Osteoblast (primary cell): ENCODE data around the gene PRSS48. TPM values are rescaled to one million over a fixed set of nuclear protein-coding genes. Genes with fewer than 3 reads are reported as not detected.
"Not testable (repeated sequence)": the region's sequence is repeated elsewhere in the genome, so short reads cannot be mapped to it uniquely, and the experiment has no call there.

Experiments used
- DNase-seq: peaks from one replicate; pipeline ENCODE4 v3.0.0; 2011; ENCODE audit warnings: low spot score, mixed read lengths; ENCODE audit not compliant: insufficient read length; ENCODE audit errors: missing footprints
- H2AFZ ChIP-seq: 2 replicates; pipeline ENCODE4 v1.6.0; 2011; ENCODE audit warnings: mild to moderate bottlenecking, low read length
- H3K27ac ChIP-seq: 2 replicates; pipeline ENCODE4 v1.5.1; 2011; ENCODE audit warnings: mild to moderate bottlenecking, low read depth, low read length, moderate library complexity
- H3K27me3 ChIP-seq: 2 replicates; pipeline ENCODE4 v1.6.0; 2012; ENCODE audit warnings: mild to moderate bottlenecking, control low read depth, inconsistent platforms, low read length, moderate library complexity; ENCODE audit not compliant: insufficient read depth
- H3K36me3 ChIP-seq: 2 replicates; pipeline ENCODE4 v1.5.1; 2011; ENCODE audit warnings: mild to moderate bottlenecking, low read length, control low read depth, moderate library complexity; ENCODE audit not compliant: insufficient read depth
- H3K4me1 ChIP-seq: 2 replicates; pipeline ENCODE4 v1.5.1; 2011; ENCODE audit warnings: mild to moderate bottlenecking, low read length, control low read depth, moderate library complexity; ENCODE audit not compliant: insufficient read depth
- H3K4me2 ChIP-seq: 2 replicates; pipeline ENCODE4 v1.6.0; 2011; ENCODE audit warnings: mild to moderate bottlenecking, low read length; ENCODE audit not compliant: insufficient read depth
- H3K4me3 ChIP-seq: fragments of 200-600 bp; sonication (generic); 3 replicates; pipeline ENCODE4 v1.5.1; 2012; ENCODE audit warnings: mild to moderate bottlenecking, low read length, inconsistent platforms; ENCODE audit not compliant: insufficient read depth
- H3K79me2 ChIP-seq: 2 replicates; pipeline ENCODE4 v1.6.0; 2012; ENCODE audit warnings: mild to moderate bottlenecking, low read length, control low read depth, inconsistent platforms; ENCODE audit not compliant: insufficient read depth
- H3K9me3 ChIP-seq: 2 replicates; pipeline ENCODE4 v1.5.1; 2011; ENCODE audit warnings: low read depth, low read length, control low read depth
- H4K20me1 ChIP-seq: 2 replicates; pipeline ENCODE4 v1.6.0; 2012; ENCODE audit warnings: mild to moderate bottlenecking, low read length, control low read depth; ENCODE audit not compliant: insufficient read depth
- total RNA-seq: library from RNA; depleted of rRNA; stranded (reverse); fragments of >200 nt; gene quantifications from 2 replicates; pipeline ENCODE4 v1.2.3, GENCODE V29; 2012
- TF ChIP-seq, protein P1 (sequence below): IDR thresholded peaks from 2 replicates; pipeline ENCODE4 v1.5.1; 2011; ENCODE audit warnings: mild to moderate bottlenecking, low read depth, low read length, moderate library complexity; ENCODE audit errors: extremely low read depth

Gene PRSS48
- total RNA-seq, 1 donor, result not detected

DNA sequence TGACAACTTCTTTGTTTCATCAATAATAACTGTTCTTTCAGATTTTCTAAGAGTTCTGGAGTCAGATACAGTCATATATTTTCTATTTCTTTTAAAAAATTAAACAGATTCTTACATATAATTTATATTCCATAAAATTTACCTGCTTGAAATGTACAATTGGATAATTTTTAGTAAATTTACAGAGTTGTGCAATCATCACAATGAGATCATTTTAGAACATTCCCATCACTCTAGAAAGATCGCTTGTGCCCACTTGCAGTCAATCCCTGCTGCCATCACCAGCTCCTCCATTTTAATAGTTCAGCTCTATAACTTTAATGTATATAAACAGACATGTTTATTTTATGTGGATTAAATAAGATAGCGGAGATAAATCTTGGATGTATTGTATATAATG, 29.6 kb upstream of the PRSS48 start:
- no peaks in the 10 kb centered on the region for H3K36me3 ChIP-seq
- TF ChIP-seq, protein P1, sequence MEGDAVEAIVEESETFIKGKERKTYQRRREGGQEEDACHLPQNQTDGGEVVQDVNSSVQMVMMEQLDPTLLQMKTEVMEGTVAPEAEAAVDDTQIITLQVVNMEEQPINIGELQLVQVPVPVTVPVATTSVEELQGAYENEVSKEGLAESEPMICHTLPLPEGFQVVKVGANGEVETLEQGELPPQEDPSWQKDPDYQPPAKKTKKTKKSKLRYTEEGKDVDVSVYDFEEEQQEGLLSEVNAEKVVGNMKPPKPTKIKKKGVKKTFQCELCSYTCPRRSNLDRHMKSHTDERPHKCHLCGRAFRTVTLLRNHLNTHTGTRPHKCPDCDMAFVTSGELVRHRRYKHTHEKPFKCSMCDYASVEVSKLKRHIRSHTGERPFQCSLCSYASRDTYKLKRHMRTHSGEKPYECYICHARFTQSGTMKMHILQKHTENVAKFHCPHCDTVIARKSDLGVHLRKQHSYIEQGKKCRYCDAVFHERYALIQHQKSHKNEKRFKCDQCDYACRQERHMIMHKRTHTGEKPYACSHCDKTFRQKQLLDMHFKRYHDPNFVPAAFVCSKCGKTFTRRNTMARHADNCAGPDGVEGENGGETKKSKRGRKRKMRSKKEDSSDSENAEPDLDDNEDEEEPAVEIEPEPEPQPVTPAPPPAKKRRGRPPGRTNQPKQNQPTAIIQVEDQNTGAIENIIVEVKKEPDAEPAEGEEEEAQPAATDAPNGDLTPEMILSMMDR, result no peak

DNA sequence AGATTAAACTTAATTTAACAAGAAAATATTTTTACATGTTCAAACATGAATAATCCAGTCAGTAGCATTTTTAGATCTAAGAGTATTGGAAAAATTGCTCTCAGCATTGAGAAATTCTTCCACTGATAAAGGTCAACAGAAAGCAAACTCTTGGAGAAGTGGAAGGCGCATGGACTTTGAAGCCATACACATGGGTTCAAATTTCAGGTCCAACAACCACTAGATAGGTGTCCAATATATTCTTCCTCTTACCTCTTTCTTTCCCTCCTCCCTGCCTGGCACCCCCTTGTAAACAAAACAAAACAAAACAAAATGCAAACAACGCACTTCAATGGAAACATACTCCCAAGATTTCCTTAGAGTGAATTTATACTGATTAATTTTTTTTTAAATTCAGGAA, 28.4 kb upstream of the PRSS48 start:
- H2AFZ ChIP-seq, result no peak overlapping the region
- no peaks in the 10 kb centered on the region for H3K4me1 ChIP-seq
- H3K4me3 ChIP-seq, result no peak overlapping the region
- H3K27me3 ChIP-seq, result no peaks in the 10 kb centered on the region
- DNase-seq, result no peak
- H3K36me3 ChIP-seq, result no peaks in the 10 kb centered on the region
- H4K20me1 ChIP-seq, result no peaks in the 10 kb centered on the region
- H3K79me2 ChIP-seq, result no peaks in the 10 kb centered on the region
- no peak overlapping the region for H3K4me2 ChIP-seq
- TF ChIP-seq, protein P1, result no peak
- no peaks in the 10 kb centered on the region for H3K9me3 ChIP-seq
- no peak overlapping the region for H3K27ac ChIP-seq

More for the DNA sequence above, 29.6 kb upstream of the PRSS48 start:
- Histone ChIP-seq H3K4me3 (no peak overlapping the region), H3K4me2 (no peak overlapping the region), H3K27ac (no peak overlapping the region), H3K27me3 (no peaks in the 10 kb centered on the region), H3K79me2 (no peaks in the 10 kb centered on the region), H3K4me1 (no peaks in the 10 kb centered on the region), H2AFZ (no peak overlapping the region), H4K20me1 (no peaks in the 10 kb centered on the region), H3K9me3 (no peaks in the 10 kb centered on the region)
- DNase-seq, result no peak

DNA sequence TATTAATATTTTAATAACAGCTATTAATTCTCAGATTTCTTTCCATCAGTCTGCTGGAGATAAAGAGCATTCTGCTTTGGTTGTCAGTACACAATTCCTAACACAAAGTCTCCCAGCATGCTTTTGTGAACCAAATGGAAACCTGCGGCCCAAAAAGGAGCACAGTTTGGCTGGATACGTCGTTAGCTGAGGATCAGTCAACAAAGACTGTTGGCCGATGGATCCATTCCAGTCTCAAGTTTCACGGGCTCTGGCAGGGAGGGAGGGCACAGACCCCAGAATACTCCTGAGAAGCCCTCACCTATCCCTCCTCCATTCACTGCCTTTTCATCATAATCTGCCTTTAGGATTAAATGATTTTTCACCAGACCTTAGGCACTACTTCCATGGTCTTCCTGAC, 26.3 kb upstream of the PRSS48 start:
- no peak for DNase-seq
- Histone ChIP-seq H3K27me3 (no peaks in the 10 kb centered on the region), H3K36me3 (no peaks in the 10 kb centered on the region), H3K9me3 (no peaks in the 10 kb centered on the region), H2AFZ (no peak overlapping the region), H3K4me2 (no peak overlapping the region), H3K4me1 (no peaks in the 10 kb centered on the region), H3K4me3 (no peak overlapping the region), H3K27ac (no peak overlapping the region), H3K79me2 (no peaks in the 10 kb centered on the region), H4K20me1 (no peaks in the 10 kb centered on the region)
- TF ChIP-seq, protein P1, result no peak

- H3K27ac ChIP-seq, result no peak overlapping the region
- no peaks in the 10 kb centered on the region for H4K20me1 ChIP-seq
- H3K9me3 ChIP-seq, result no peaks in the 10 kb centered on the region
- no peaks in the 10 kb centered on the region for H3K4me1 ChIP-seq
- no peak overlapping the region for H2AFZ ChIP-seq
- H3K4me3 ChIP-seq, result no peak overlapping the region
- H3K27me3 ChIP-seq, result no peaks in the 10 kb centered on the region
- no peaks in the 10 kb centered on the region for H3K36me3 ChIP-seq
- no peaks in the 10 kb centered on the region for H3K79me2 ChIP-seq
- DNase-seq, result no peak
- TF ChIP-seq, protein P1, result no peak
- no peak overlapping the region for H3K4me2 ChIP-seq
Measured at GRCh38 chr4:151251603-151252304, 25.2 kb upstream of the PRSS48 start.

DNA sequence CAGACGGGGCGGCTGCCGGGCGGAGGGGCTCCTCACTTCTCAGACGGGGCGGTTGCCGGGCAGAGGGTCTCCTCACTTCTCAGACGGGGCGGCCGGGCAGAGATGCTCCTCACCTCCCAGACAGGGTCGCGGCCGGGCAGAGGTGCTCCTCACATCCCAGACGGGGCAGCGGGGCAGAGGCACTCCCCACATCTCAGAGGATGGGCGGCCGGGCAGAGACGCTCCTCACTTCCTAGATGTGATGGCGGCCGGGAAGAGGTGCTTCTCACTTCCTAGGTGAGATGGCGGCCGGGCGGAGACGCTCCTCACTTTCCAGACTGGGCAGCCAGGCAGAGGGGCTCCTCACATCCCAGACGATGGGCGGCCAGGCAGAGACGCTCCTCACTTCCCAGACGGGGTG, 21.7 kb upstream of the PRSS48 start:
- not testable (repeated sequence) for H3K27ac ChIP-seq, DNase-seq, H3K36me3 ChIP-seq, H3K4me2 ChIP-seq, H3K4me1 ChIP-seq, H3K27me3 ChIP-seq, H3K79me2 ChIP-seq, H4K20me1 ChIP-seq, H3K9me3 ChIP-seq, H3K4me3 ChIP-seq, H2AFZ ChIP-seq

DNA sequence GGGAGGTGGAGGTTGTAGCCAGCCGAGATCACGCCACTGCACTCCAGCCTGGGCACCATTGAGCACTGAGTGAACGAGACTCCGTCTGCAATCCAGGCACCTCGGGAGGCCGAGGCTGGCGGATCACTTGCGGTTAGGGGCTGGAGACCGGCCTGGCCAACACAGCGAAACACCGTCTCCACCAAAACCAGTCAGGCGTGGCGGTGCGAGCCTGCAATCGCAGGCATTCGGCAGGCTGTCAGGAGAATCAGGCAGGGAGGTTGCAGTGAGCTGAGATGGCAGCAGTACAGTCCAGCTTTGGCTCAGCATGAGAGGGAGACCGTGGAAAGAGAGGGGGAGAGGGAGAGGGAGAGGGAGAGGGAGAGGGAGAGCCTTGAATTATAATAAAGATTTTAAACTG, 21.3 kb upstream of the PRSS48 start:
- not testable (repeated sequence) for DNase-seq, H4K20me1 ChIP-seq, H2AFZ ChIP-seq, H3K79me2 ChIP-seq, H3K27ac ChIP-seq, H3K4me1 ChIP-seq, H3K4me3 ChIP-seq, H3K27me3 ChIP-seq, H3K9me3 ChIP-seq, H3K36me3 ChIP-seq, H3K4me2 ChIP-seq
